Lung (tissue), 12 donors: ENCODE results near the gene ZNF771. TPM values are rescaled to one million over a fixed set of nuclear protein-coding genes. Genes with fewer than 3 reads are reported as not detected.

ENCODE experiments used
- ATAC-seq: fragments of 200-7000 bp; cut with Tn5 transposase; one replicate; pipeline ENCODE4 v1.9.1; 2020; ENCODE audit warnings: moderate number of reproducible peaks; ENCODE audit not compliant: insufficient read depth, low FRiP score
- DNase-seq, 3 donors: peaks; one replicate each; pipeline ENCODE4 v3.0.0-alpha.2; 2013 to 2017
- H3K27ac ChIP-seq, 2 donors: one replicate each; pipeline ENCODE4 v1.5.1; 2013; ENCODE audit warnings: mild to moderate bottlenecking in 2 of 2, moderate library complexity in 2 of 2, control low read depth in 1 of 2, inconsistent platforms in 1 of 2, low read depth in 1 of 2, low read length in 1 of 2
- H3K27me3 ChIP-seq, 3 donors: one replicate each; pipeline ENCODE4 v1.5.1; 2013; ENCODE audit warnings: low read length in 2 of 3; ENCODE audit not compliant: control insufficient read depth in 3 of 3, insufficient read depth in 3 of 3
- H3K36me3 ChIP-seq, 4 donors: one replicate each; pipeline ENCODE4 v1.5.1; 2013; ENCODE audit warnings: low read length in 4 of 4, mild to moderate bottlenecking in 1 of 4, moderate library complexity in 1 of 4; ENCODE audit not compliant: control insufficient read depth in 4 of 4, insufficient read depth in 4 of 4
- H3K4me1 ChIP-seq, 5 donors: one replicate each; pipeline ENCODE4 v1.5.1; 2013; ENCODE audit warnings: low read length in 5 of 5, mild to moderate bottlenecking in 2 of 5, moderate library complexity in 1 of 5; ENCODE audit not compliant: control insufficient read depth in 5 of 5, insufficient read depth in 5 of 5
- H3K4me3 ChIP-seq: one replicate; pipeline ENCODE4 v1.5.1; 2013; ENCODE audit warnings: mild to moderate bottlenecking, control low read depth, moderate library complexity
- H3K9ac ChIP-seq, 2 donors: one replicate each; pipeline ENCODE4 v1.5.1; 2013; ENCODE audit warnings: low read length in 2 of 2, control low read depth in 1 of 2; ENCODE audit not compliant: insufficient read depth in 1 of 2
- H3K9me3 ChIP-seq, 4 donors: one replicate each; pipeline ENCODE4 v1.5.1; 2013; ENCODE audit warnings: low read length in 3 of 4, mild to moderate bottlenecking in 1 of 4, moderate library complexity in 1 of 4; ENCODE audit not compliant: control insufficient read depth in 4 of 4, insufficient read depth in 3 of 4
- CTCF ChIP-seq: IDR thresholded peaks from 2 replicates; pipeline ENCODE4 v1.5.1; 2012; ENCODE audit warnings: mild to moderate bottlenecking; ENCODE audit errors: control extremely low read depth, extremely low read depth
- WGBS, 2 donors: extraction: QIAGEN DNeasy Blood & Tissue Kit; methylation state at CpG; one replicate each; pipeline ENCODE4 v1.1.7; 2013; 5-methylcytosine and 5-hydroxymethylcytosine counted together
- polyA plus RNA-seq, 2 donors: library from polyadenylated mRNA; stranded (reverse); fragments of 200-250 nt; gene quantifications; one replicate each; pipeline ENCODE4 v1.2.1, GENCODE V29; 2013
- total RNA-seq, 2 donors: library from RNA; depleted of rRNA in 1 of 2; stranded (reverse); fragments of >200 nt in 1 of 2; gene quantifications; one replicate each; pipeline ENCODE4 v1.2.1, GENCODE V29; 2014 to 2021
- donor health status: control.
- donor health status: control.
- donor health status: Bipolar disorder and iron deficiency.
- donor health status: healthy.
- donor health status: DM: yes; HTN: yes; CAD: no.

ZNF771 gene
- total and polyA plus RNA-seq, 4 donors: 3.0 to 7.2 (median 4.3) TPM

GRCh38 chr16:30358990-30359870 lies 48.2 kb upstream of the ZNF771 start:
- Histone ChIP-seq H3K27ac (no peak overlapping the region), H3K36me3 (peaks cover 0 to 32% (median 7%) of the 10 kb centered on the region in 4 donors), H3K4me1 (peaks cover 0 to 17% (median 8%) of the 10 kb centered on the region in 5 donors), H3K9ac (no peak overlapping the region), H3K27me3 (no peaks in the 10 kb centered on the region), H3K9me3 (no peaks in the 10 kb centered on the region), H3K4me3 (no peak overlapping the region)
- TF ChIP-seq CTCF: no peak
- 92 to 93% methylated on average over 28 of the region's 28 CpGs for WGBS, 2 donors
- ATAC-seq: no peak
- no peak for DNase-seq

GRCh38 chr16:30359871-30360170 lies 47.6 kb upstream of the ZNF771 start:
- H3K36me3 ChIP-seq: peaks cover 0 to 33% (median 9%) of the 10 kb centered on the region in 4 donors
- no peak for TF ChIP-seq CTCF
- WGBS, 2 donors: 87 to 88% methylated on average over 6 of the region's 6 CpGs

GRCh38 chr16:30361180-30361579 lies 46.2 kb upstream of the ZNF771 start:
- DNase-seq (no peak), ATAC-seq (no peak)
- Histone ChIP-seq H3K27me3 (no peaks in the 10 kb centered on the region), H3K36me3 (peaks cover 0 to 39% (median 16%) of the 10 kb centered on the region in 4 donors), H3K9me3 (no peaks in the 10 kb centered on the region), H3K4me3 (no peak overlapping the region), H3K27ac (no peak overlapping the region), H3K9ac (no peak overlapping the region), H3K4me1 (peaks cover 0 to 6% (median 5%) of the 10 kb centered on the region in 5 donors)
- no peak for TF ChIP-seq CTCF
- WGBS, 2 donors: 94 to 96% methylated on average over 7 of the region's 7 CpGs

More at GRCh38 chr16:30359871-30360170, 47.6 kb upstream of the ZNF771 start:
- H3K4me3 ChIP-seq: no peak overlapping the region
- no peaks in the 10 kb centered on the region for H3K27me3 ChIP-seq
- ATAC-seq (no peak), DNase-seq (no peak)
- H3K27ac ChIP-seq: no peak overlapping the region
- H3K4me1 ChIP-seq: peaks cover 0 to 14% (median 8%) of the 10 kb centered on the region in 5 donors
- H3K9ac ChIP-seq: no peak overlapping the region
- no peaks in the 10 kb centered on the region for H3K9me3 ChIP-seq
